Epidermal melanocyte (primary cell): ENCODE results near the gene NTF3.

Experiments
- DNase-seq: peaks from one replicate; pipeline ENCODE4 v3.0.0; 2011; ENCODE audit warnings: low spot score; ENCODE audit not compliant: insufficient read length

NTF3 gene

GRCh38 chr12:5430641-5431603, 986 bp upstream of the NTF3 start:
- DNase-seq = no peak

GRCh38 chr12:5433081-5433844, 1.4 kb downstream of the NTF3 start:
- no peak for DNase-seq

- no peak for DNase-seq
Measured at GRCh38 chr12:5433845-5434646, 2.1 kb downstream of the NTF3 start.

GRCh38 chr12:5434647-5435560, 3.0 kb downstream of the NTF3 start:
- DNase-seq = no peak

- no peak for DNase-seq
Measured at GRCh38 chr12:5437182-5437583, 5.3 kb downstream of the NTF3 start.

- DNase-seq = no peak
Measured at GRCh38 chr12:5437589-5437988, 5.7 kb downstream of the NTF3 start.

- no peak for DNase-seq
Measured at GRCh38 chr12:5438671-5439200, 6.8 kb downstream of the NTF3 start.

GRCh38 chr12:5439371-5439771, 7.5 kb downstream of the NTF3 start:
- DNase-seq = no peak

GRCh38 chr12:5439788-5440300, 7.9 kb downstream of the NTF3 start:
- DNase-seq = no peak

GRCh38 chr12:5440978-5441377, 9.1 kb downstream of the NTF3 start:
- DNase-seq = no peak

- no peak for DNase-seq
Measured at GRCh38 chr12:5441497-5442236, 9.8 kb downstream of the NTF3 start.

GRCh38 chr12:5442251-5443006, 10.5 kb downstream of the NTF3 start:
- peak; percentile 52 for DNase-seq

GRCh38 chr12:5444520-5444919, 12.6 kb downstream of the NTF3 start:
- DNase-seq = no peak

- no peak for DNase-seq
Measured at GRCh38 chr12:5447320-5447719, 15.4 kb downstream of the NTF3 start.

- DNase-seq = no peak
Measured at GRCh38 chr12:5451251-5451650, 19.3 kb downstream of the NTF3 start.

- no peak for DNase-seq
Measured at GRCh38 chr12:5452569-5452968, 20.7 kb downstream of the NTF3 start.

GRCh38 chr12:5453466-5453865, 21.6 kb downstream of the NTF3 start:
- DNase-seq = no peak

- DNase-seq = no peak
Measured at GRCh38 chr12:5455045-5455444, 23.1 kb downstream of the NTF3 start.

GRCh38 chr12:5456030-5456429, 24.1 kb downstream of the NTF3 start:
- no peak for DNase-seq
